CD14-positive monocyte (primary cell): ENCODE results near the gene OLFM1. TPM values are rescaled to one million over a fixed set of nuclear protein-coding genes. Genes with fewer than 3 reads are reported as not detected.
A peak's percentile ranks its signal among the peaks of the same experiment; 100 is the strongest.

Source experiments
- DNase-seq, 3 donors: peaks; one replicate each; pipeline ENCODE4 v3.0.0-alpha.2; 2011 to 2022
- H2AFZ ChIP-seq: 2 replicates; pipeline ENCODE4 v1.6.0; 2012; ENCODE audit warnings: mild to moderate bottlenecking, low read depth, low read length, inconsistent platforms; ENCODE audit not compliant: insufficient read depth, poor library complexity, severe bottlenecking
- H3K27ac ChIP-seq, 2 donors: 1 replicate in 1 of 2; 2 replicates in 1 of 2; pipeline ENCODE4 v1.5.1; 2012 to 2013; ENCODE audit warnings: low read length in 2 of 2, control low read depth in 1 of 2, inconsistent platforms in 1 of 2, low read depth in 1 of 2, mild to moderate bottlenecking in 1 of 2
- H3K27me3 ChIP-seq, 2 donors: one replicate each; pipeline versions ENCODE4 v1.6.0 to v1.6.1; 2011 to 2013; ENCODE audit warnings: low read length in 2 of 2; ENCODE audit not compliant: control insufficient read depth in 2 of 2, insufficient read depth in 2 of 2
- H3K36me3 ChIP-seq, 2 donors: replicated peaks in 1 of 2; 1 replicate in 1 of 2; 2 replicates in 1 of 2; pipeline versions ENCODE4 v1.5.1 to v1.6.1; 2012 to 2013; ENCODE audit warnings: low read length in 2 of 2, control low read depth in 1 of 2, inconsistent platforms in 1 of 2, mild to moderate bottlenecking in 1 of 2; ENCODE audit not compliant: insufficient read depth in 2 of 2, control insufficient read depth in 1 of 2
- H3K4me1 ChIP-seq, 2 donors: 1 replicate in 1 of 2; 2 replicates in 1 of 2; pipeline versions ENCODE4 v1.5.1 to v1.6.1; 2012 to 2013; ENCODE audit warnings: low read length in 2 of 2, control low read depth in 1 of 2, inconsistent platforms in 1 of 2, mild to moderate bottlenecking in 1 of 2, moderate library complexity in 1 of 2; ENCODE audit not compliant: insufficient read depth in 2 of 2, control insufficient read depth in 1 of 2
- H3K4me2 ChIP-seq: replicated peaks from 2 replicates; pipeline ENCODE3; 2012; ENCODE audit warnings: low read length, moderate library complexity, mild to moderate bottlenecking; ENCODE audit not compliant: poor library complexity, severe bottlenecking; ENCODE audit errors: extremely low read depth
- H3K4me3 ChIP-seq, 3 experiments: fragments of 200-600 bp in 1 of 3; sonication (generic) in 1 of 3; replicated peaks in 1 of 3; 1 replicate in 2 of 3; 2 replicates in 1 of 3; pipeline ENCODE4 v1.5.1; 2011 to 2013; ENCODE audit warnings: low read length in 3 of 3, mild to moderate bottlenecking in 3 of 3, control low read depth in 2 of 3, low read depth in 2 of 3, inconsistent platforms in 1 of 3, moderate library complexity in 1 of 3
- H3K79me2 ChIP-seq: 2 replicates; pipeline ENCODE4 v1.6.0; 2012; ENCODE audit warnings: mild to moderate bottlenecking, control low read depth, inconsistent platforms, low read length, moderate library complexity; ENCODE audit not compliant: insufficient read depth
- H3K9ac ChIP-seq: 2 replicates; pipeline ENCODE4 v1.6.0; 2017; ENCODE audit warnings: low read length, mild to moderate bottlenecking; ENCODE audit not compliant: insufficient read depth, poor library complexity, severe bottlenecking
- H3K9me3 ChIP-seq, 2 donors: replicated peaks in 1 of 2; 1 replicate in 1 of 2; 2 replicates in 1 of 2; pipeline versions ENCODE4 v1.5.1 to v1.6.1; 2012 to 2013; ENCODE audit warnings: low read length in 2 of 2, control low read depth in 1 of 2; ENCODE audit not compliant: control insufficient read depth in 1 of 2, insufficient read depth in 1 of 2
- H4K20me1 ChIP-seq: 2 replicates; pipeline ENCODE4 v1.6.0; 2012; ENCODE audit warnings: mild to moderate bottlenecking, low read length, control low read depth, moderate library complexity; ENCODE audit not compliant: insufficient read depth
- H3K27ac Mint-ChIP-seq, 7 donors: one replicate each; pipeline ENCODE4 v1.8.0; 2020; ENCODE audit warnings: mild to moderate bottlenecking in 7 of 7, mixed read lengths in 7 of 7, moderate library complexity in 6 of 7, inconsistent platforms in 2 of 7
- H3K27me3 Mint-ChIP-seq, 3 donors: one replicate each; pipeline ENCODE4 v1.8.0; 2021 to 2022; ENCODE audit warnings: low read depth in 3 of 3, mild to moderate bottlenecking in 3 of 3, mixed read lengths in 3 of 3, moderate library complexity in 3 of 3, inconsistent platforms in 1 of 3
- H3K36me3 Mint-ChIP-seq, 2 donors: one replicate each; pipeline ENCODE4 v1.8.0; 2020; ENCODE audit warnings: mixed read lengths in 2 of 2, inconsistent platforms in 1 of 2, mild to moderate bottlenecking in 1 of 2
- H3K4me1 Mint-ChIP-seq: one replicate; pipeline ENCODE4 v1.8.0; 2020; ENCODE audit warnings: mild to moderate bottlenecking, mixed read lengths
- H3K4me3 Mint-ChIP-seq, 2 donors: one replicate each; pipeline ENCODE4 v1.8.0; 2020; ENCODE audit warnings: mild to moderate bottlenecking in 2 of 2, mixed read lengths in 2 of 2, moderate library complexity in 1 of 2
- H3K9me3 Mint-ChIP-seq, 7 donors: one replicate each; pipeline ENCODE4 v1.8.0; 2020 to 2022; ENCODE audit warnings: mixed read lengths in 7 of 7, mild to moderate bottlenecking in 6 of 7, moderate library complexity in 6 of 7, inconsistent platforms in 2 of 7
- CTCF ChIP-seq: fragments of 200-600 bp; IDR thresholded peaks from one replicate; pipeline ENCODE4 v1.8.0; 2022; ENCODE audit warnings: antibody characterized with exemption, mild to moderate bottlenecking
- WGBS: methylation state at CpG from one replicate; pipeline ENCODE4 v1.1.5; 2013; ENCODE audit warnings: missing lambda C conversion rate; ENCODE audit not compliant: insufficient coverage; 5-methylcytosine and 5-hydroxymethylcytosine counted together
- intact Hi-C, 2 donors: fragments of 100-400 bp; cut with micrococcal nuclease; formaldehyde crosslinking; loops; one replicate each; pipeline versions ENCODE4 v1.15.0 to v1.15.1; 2023
- polyA plus RNA-seq, 3 donors: library from polyadenylated mRNA; depleted of rRNA in 1 of 3; unstranded in 2 of 3; stranded (reverse) in 1 of 3; fragments of 300-500 nt in 2 of 3; fragments of >200 nt in 1 of 3; fragmentation: Illumina TruSeq in 2 of 3; gene quantifications; 1 replicate in 2 of 3; 2 replicates in 1 of 3; pipeline ENCODE4 v1.2.3, GENCODE V29; 2012 to 2021

Gene OLFM1
- polyA plus RNA-seq, 3 donors: 7.6 to 10.9 (median 9.4) TPM

- H3K9me3 Mint-ChIP-seq: peaks cover 0 to 12% (median 7%) of the 10 kb centered on the region in 7 donors
- WGBS: 3% methylated on average over 64 of the region's 90 CpGs
- peaks cover 11 to 43% of the 10 kb centered on the region in 2 donors for H3K27me3 ChIP-seq
These were observed 12.0 kb upstream of the OLFM1 start for GRCh38 chr9:135075234-135076142.

More at GRCh38 chr9:135075234-135076142, 12.0 kb upstream of the OLFM1 start:
- Histone ChIP-seq H3K4me2 (peak overlapping the region; percentile 56), H3K27ac (no peak overlapping the region), H3K9me3 (peaks cover 0 to 4% of the 10 kb centered on the region in 2 donors), H4K20me1 (no peaks in the 10 kb centered on the region), H3K36me3 (no peaks in the 10 kb centered on the region), H2AFZ (no peak overlapping the region), H3K4me1 (no peaks in the 10 kb centered on the region), H3K9ac (no peak overlapping the region), H3K4me3 (peak overlapping the region; percentile 10 to 56 (median 31)), H3K79me2 (no peaks in the 10 kb centered on the region)
- Mint-ChIP-seq H3K4me3 (peak overlapping the region; percentile 48 to 91), H3K27me3 (peaks cover 44 to 65% (median 50%) of the 10 kb centered on the region in 3 donors), H3K4me1 (peaks cover 5% of the 10 kb centered on the region), H3K36me3 (peaks cover 0 to 1% of the 10 kb centered on the region in 2 donors), H3K27ac (no peak overlapping the region)
- no peak for DNase-seq
- TF ChIP-seq CTCF: no peak
- intact Hi-C loops: no loop called here
